ENCODE data around the gene IL19.

DNA sequence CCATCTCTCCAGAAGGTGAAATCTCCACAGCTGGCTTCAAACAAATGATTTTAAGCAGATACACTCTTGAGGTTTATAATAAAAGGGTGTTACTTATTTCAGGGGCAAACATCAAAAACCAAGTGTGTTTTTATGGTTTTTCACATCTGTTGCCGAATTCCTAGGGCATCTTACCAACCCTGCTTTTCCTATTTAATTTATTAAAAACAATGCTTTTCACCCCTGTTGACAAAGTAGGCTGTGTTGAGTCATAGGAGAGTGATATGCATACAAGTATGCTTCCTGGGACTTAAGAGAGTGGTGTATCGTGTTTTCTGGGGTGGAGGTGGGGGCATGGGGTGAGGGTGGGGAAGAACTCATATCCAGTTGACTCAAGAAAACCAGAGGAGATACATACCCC is 65.5 kb downstream of the IL19 start:
- TF ChIP-seq SPI1 (IDR thresholded peaks at IDR 0.05; ENCODE audit: low read depth, low read length) (no peak), POLR2AphosphoS5 (IDR thresholded peaks at IDR 0.05; ENCODE audit: low read depth, low read length) (no peak)
